Measurements from ENCODE around the gene INPP5F. TPM values are rescaled to one million over a fixed set of nuclear protein-coding genes. Genes with fewer than 3 reads are reported as not detected.
A peak's percentile ranks its signal among the peaks of the same experiment; 100 is the strongest.

INPP5F gene
- total and polyA plus RNA-seq, 2 of the 13 experiments (the other 11 are each of a cell fraction or from before 2014, with no cell fraction given): 12.5 to 15.7 TPM

GRCh38 chr10:119725517-119725827, 378 bp upstream of the INPP5F start (continued):
- TF ChIP-seq SNAI1 (CRISPR knock-in tag; IDR thresholded peaks at IDR 0.05; ENCODE audit: borderline replicate concordance): no peak
- no peak for TF ChIP-seq ZNF749 (CRISPR knock-in tag; IDR thresholded peaks at IDR 0.05; ENCODE audit: borderline replicate concordance)
- TF ChIP-seq, protein P1, sequence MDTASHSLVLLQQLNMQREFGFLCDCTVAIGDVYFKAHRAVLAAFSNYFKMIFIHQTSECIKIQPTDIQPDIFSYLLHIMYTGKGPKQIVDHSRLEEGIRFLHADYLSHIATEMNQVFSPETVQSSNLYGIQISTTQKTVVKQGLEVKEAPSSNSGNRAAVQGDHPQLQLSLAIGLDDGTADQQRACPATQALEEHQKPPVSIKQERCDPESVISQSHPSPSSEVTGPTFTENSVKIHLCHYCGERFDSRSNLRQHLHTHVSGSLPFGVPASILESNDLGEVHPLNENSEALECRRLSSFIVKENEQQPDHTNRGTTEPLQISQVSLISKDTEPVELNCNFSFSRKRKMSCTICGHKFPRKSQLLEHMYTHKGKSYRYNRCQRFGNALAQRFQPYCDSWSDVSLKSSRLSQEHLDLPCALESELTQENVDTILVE (CRISPR knock-in tag; IDR thresholded peaks at IDR 0.05): peak; percentile 59; the same call in 1 of the 2 replicates
- no peak for TF ChIP-seq ZFAT (CRISPR knock-in tag; conservative IDR thresholded peaks at IDR 0.05)
- no peak for TF ChIP-seq RCOR2 (CRISPR knock-in tag; IDR thresholded peaks at IDR 0.05)
- no peak for TF ChIP-seq ARNTL (CRISPR knock-in tag; IDR thresholded peaks at IDR 0.05)
- TF ChIP-seq PLRG1 (conservative IDR thresholded peaks at IDR 0.05): no peak
- no peak for TF ChIP-seq TSC22D2 (CRISPR knock-in tag; IDR thresholded peaks at IDR 0.05; ENCODE audit: borderline replicate concordance)
- TF ChIP-seq ZNF407 (CRISPR knock-in tag; IDR thresholded peaks at IDR 0.05; ENCODE audit: not compliant biosample characterization): peak; percentile 89
- no peak for TF ChIP-seq STAG1 (CRISPR knock-in tag; IDR thresholded peaks at IDR 0.05)
- TF ChIP-seq FOXK1 (CRISPR knock-in tag; IDR thresholded peaks at IDR 0.05; ENCODE audit: borderline replicate concordance, low read depth): no peak; the same call in 1 of the 2 replicates
- no peak for TF ChIP-seq CEBPG (CRISPR knock-in tag; IDR thresholded peaks at IDR 0.05)
- TF ChIP-seq REXO4 (CRISPR knock-in tag; IDR thresholded peaks at IDR 0.05; ENCODE audit: borderline replicate concordance): no peak
- no peak; the same call in 1 of the 2 replicates for TF ChIP-seq ZIK1 (CRISPR knock-in tag; IDR thresholded peaks at IDR 0.05; ENCODE audit: borderline replicate concordance, low read depth)
- no peak for TF ChIP-seq BHLHE40 (IDR thresholded peaks at IDR 0.05; ENCODE audit: low read length)
- no peak for TF ChIP-seq ZNF260 (CRISPR knock-in tag; IDR thresholded peaks at IDR 0.05; ENCODE audit: borderline replicate concordance, low read depth)
- no peak for TF ChIP-seq ZNF142 (CRISPR knock-in tag; IDR thresholded peaks at IDR 0.05)
